MG63 (cell line): Measurements from ENCODE around the gene RCSD1. TPM values are rescaled to one million over a fixed set of nuclear protein-coding genes. Genes with fewer than 3 reads are reported as not detected.
A peak's percentile ranks its signal among the peaks of the same experiment; 100 is the strongest.

Source experiments
- DNase-seq: peaks from one replicate; pipeline ENCODE4 v3.0.0-alpha.2; 2020
- H3K27me3 ChIP-seq: fragments of 250-450 bp; sonication (Bioruptor Pico); 2 replicates; pipeline ENCODE4 v1.5.1; 2020; ENCODE audit warnings: mild to moderate bottlenecking, moderate library complexity
- H3K36me3 ChIP-seq: fragments of 250-450 bp; sonication (Bioruptor Pico); 2 replicates; pipeline ENCODE4 v1.5.1; 2020; ENCODE audit warnings: mild to moderate bottlenecking, moderate library complexity
- H3K4me3 ChIP-seq: fragments of 250-450 bp; sonication (Bioruptor Pico); 2 replicates; pipeline ENCODE4 v1.5.1; 2020; ENCODE audit warnings: mild to moderate bottlenecking, moderate library complexity
- H3K9me3 ChIP-seq: fragments of 250-450 bp; sonication (Bioruptor Pico); 2 replicates; pipeline ENCODE4 v1.5.1; 2020; ENCODE audit warnings: mild to moderate bottlenecking, moderate library complexity
- total RNA-seq: library from RNA; depleted of rRNA; stranded (reverse); fragments of >200 nt; shearing (Covaris generic); gene quantifications from 2 replicates; pipeline ENCODE4 v1.2.3, GENCODE V29; 2014; ENCODE audit warnings: low replicate concordance

RCSD1 gene
- total RNA-seq, 1 experiment from 2014 or later = not detected

DNA sequence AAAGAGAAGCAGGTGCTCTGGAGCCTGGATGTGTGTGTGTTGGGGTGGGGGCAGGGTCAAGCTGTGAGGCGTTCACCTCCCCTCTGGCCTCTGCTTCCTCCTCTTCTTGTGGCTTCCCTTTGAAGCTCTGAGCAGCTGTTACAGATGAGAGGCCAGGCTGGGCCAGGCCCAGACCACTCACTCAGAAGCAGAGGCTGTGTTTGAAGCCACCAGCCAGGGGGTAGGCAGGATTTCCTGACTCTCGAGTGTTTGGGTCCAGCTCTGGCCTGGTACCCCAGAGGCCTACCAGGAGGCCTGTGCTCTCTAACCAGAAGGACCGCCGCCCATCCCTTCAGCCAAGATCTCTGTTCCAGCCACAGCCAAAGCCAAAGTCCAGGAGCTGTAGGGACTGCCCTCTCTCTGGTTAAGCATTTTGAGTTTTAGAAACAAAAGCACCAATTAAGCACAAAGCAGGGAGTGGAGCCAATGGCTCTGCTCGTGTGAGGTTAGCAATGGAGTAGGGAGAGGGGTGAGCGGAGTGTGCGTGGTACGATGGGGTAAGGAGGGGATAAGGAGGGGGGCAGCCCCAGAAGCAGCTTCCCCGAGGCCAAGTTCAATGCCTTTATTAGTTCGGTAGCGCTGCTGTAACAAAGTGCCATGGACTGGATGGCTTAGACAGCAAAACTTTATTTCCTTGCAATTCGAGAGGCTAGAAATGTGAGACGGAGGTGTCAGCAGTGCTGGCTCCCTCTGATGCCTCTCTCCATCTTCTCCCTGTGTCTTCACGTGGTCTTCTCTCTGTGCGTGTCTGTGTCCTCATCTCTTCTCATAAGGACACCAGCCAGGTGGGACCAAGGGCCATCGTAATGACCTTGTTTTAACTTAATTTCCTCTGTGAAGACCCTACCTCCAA lies 20.5 kb downstream of the RCSD1 start:
- Histone ChIP-seq H3K36me3 (no peaks in the 10 kb centered on the region), H3K27me3 (no peaks in the 10 kb centered on the region), H3K9me3 (no peaks in the 10 kb centered on the region), H3K4me3 (no peak overlapping the region)
- no peak for DNase-seq

DNA sequence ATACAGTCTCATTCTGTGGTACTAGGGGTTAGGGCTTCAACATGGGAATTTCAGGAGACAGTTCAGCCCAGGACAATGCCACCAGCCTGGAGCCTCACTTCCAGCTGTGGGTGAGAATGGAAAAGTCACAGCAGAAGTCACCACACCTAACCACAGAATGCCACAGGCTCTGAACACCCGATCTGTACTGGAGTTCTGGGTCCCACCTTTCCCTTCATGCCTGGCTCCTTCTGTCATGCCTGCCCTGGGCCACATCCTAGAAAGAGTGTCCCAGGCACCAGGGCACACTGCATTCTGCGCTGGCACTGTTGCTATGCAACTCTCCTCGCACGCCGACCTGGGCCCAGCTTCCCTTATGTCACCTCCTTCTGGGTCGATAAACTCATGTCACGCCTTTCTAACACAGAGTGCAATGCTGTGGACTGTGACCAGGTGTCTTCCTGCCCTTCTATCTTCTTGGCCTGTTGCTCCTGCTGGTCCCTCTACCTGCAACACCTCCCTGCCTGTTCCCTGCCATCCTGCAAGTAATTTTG lies 21.2 kb downstream of the RCSD1 start:
- no peak overlapping the region for H3K4me3 ChIP-seq
- H3K27me3 ChIP-seq = no peaks in the 10 kb centered on the region
- no peaks in the 10 kb centered on the region for H3K36me3 ChIP-seq
- H3K9me3 ChIP-seq = no peaks in the 10 kb centered on the region
- no peak for DNase-seq

DNA sequence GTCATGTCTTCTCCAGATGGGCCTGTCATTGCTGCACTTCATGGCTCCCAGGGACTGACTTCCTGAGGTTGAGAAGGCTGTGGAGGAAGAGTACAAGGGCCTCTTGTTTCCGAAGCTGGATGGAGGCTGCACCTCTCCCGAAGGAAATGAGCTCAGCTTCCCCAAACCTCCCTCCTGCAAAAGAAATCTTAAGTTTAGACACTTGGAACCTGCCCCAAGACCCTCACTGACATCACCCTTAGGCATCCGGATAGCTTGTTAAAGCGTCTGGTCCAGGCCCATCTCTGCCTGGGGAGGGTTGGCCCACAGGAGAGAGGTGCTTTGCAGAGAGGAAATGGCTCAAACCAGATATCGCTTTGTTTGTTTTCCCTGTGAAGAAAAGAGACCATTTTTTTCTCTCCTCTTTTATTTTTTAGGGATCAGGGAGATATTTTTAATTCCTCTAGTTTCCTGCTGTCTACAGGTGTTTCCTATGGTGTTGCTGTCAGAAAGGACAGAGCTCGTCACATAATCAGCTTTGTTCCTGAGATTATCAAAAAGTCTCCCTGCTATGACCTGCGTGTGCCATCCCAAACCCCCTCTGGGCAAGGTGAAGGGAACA lies 25.0 kb downstream of the RCSD1 start:
- Histone ChIP-seq H3K27me3 (no peaks in the 10 kb centered on the region), H3K9me3 (no peaks in the 10 kb centered on the region), H3K4me3 (no peak overlapping the region), H3K36me3 (no peaks in the 10 kb centered on the region)
- DNase-seq = no peak

DNA sequence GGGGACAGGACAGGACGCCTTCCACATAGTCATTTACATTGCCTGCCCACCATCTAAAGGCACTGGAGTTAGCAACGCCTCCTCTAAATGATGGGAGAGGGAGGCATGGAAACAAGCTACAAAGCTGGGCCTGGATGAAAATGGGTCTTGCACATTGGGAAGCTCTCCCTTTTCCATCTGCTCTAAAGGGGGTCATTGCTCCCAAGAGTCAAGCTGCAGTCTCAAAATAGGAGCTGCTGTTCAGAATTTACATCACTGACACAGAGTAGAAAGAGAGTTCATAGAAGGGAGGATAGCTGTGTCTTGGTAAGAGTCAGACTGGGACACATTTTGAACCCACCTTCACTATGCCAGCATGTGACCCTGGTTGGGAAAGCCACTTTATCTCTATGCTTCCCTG lies 26.6 kb downstream of the RCSD1 start:
- H3K36me3 ChIP-seq = no peaks in the 10 kb centered on the region
- H3K9me3 ChIP-seq = no peaks in the 10 kb centered on the region
- no peak for DNase-seq
- H3K4me3 ChIP-seq = no peak overlapping the region
- no peaks in the 10 kb centered on the region for H3K27me3 ChIP-seq

DNA sequence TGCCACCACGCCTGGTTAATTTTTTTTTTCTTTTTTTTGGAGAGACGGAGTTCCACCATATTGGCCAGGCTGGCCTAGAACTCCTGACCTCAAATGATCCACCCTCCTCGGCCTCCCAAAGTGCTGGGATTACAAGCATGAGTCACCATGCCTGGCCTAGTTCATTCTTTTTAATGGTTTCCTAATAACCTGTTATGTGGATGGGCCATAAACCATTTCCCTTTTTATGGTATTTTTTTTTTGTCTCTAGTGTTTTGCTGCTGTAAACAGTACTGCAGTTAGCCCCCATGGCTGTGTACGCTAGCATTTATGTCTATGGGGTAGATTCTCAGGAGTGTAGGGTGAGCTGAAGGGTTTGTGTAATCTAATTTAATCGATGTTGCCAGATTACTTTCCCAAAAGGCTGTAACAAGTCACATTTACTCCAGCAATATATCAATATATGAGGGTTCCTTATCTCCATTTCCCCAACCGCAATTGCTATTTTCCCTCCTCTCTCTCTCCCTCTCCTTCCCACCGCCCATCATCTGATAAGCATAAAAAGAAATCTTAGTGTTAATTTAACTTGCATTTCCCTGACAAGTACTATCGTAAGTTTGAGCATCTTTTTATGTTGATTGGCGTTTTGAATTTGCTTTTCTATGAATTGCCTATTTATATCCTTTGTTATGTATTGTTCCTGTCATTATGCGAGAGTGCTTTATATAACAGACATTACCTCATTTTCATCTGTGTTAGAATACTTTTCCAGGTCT lies 28.7 kb downstream of the RCSD1 start:
- H3K36me3 ChIP-seq = no peaks in the 10 kb centered on the region
- DNase-seq = peak; percentile 10
- H3K4me3 ChIP-seq = no peak overlapping the region
- H3K9me3 ChIP-seq = no peaks in the 10 kb centered on the region
- no peaks in the 10 kb centered on the region for H3K27me3 ChIP-seq

DNA sequence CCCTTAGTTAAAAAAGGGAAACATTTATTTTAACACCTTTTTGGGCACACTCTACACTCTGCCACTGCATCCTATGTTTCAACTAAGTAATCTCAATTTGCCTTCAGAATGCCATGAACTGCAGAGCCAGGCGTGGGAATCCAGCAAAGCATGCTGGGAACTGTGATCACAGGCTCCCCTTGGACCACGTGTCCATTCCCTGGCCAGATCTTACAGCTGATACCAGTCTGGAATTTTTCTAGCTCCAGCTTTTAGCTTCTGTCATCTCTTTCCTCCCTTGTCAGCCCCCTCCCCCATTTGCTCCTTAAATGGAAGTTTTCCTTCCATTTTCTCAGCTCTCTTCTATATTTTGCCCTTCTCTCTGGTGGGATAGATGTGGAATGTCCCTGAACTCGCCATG lies 29.4 kb downstream of the RCSD1 start:
- Histone ChIP-seq H3K9me3 (no peaks in the 10 kb centered on the region), H3K36me3 (no peaks in the 10 kb centered on the region), H3K27me3 (no peaks in the 10 kb centered on the region), H3K4me3 (no peak overlapping the region)
- DNase-seq = no peak

DNA sequence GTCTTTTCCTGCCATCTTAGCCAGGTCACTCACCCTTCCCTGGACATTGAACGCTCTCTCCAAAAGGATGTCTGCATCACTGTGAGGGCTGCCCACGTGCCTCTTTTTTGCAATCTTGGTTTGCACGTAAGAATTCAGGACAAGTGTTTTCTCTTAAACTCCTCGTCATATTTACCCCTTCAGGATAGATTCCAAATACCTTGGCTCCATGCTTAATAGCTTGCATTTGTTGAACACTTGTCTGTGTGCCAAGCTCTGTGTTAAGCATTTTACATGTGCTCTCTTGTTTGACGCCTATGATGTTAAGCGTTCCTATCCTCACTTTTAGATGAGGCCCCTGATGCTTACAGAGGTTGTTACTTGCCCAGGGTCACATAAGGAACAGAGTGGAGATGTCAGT lies 29.8 kb downstream of the RCSD1 start:
- Histone ChIP-seq H3K27me3 (no peaks in the 10 kb centered on the region), H3K4me3 (no peak overlapping the region), H3K9me3 (no peaks in the 10 kb centered on the region), H3K36me3 (no peaks in the 10 kb centered on the region)
- DNase-seq = no peak

DNA sequence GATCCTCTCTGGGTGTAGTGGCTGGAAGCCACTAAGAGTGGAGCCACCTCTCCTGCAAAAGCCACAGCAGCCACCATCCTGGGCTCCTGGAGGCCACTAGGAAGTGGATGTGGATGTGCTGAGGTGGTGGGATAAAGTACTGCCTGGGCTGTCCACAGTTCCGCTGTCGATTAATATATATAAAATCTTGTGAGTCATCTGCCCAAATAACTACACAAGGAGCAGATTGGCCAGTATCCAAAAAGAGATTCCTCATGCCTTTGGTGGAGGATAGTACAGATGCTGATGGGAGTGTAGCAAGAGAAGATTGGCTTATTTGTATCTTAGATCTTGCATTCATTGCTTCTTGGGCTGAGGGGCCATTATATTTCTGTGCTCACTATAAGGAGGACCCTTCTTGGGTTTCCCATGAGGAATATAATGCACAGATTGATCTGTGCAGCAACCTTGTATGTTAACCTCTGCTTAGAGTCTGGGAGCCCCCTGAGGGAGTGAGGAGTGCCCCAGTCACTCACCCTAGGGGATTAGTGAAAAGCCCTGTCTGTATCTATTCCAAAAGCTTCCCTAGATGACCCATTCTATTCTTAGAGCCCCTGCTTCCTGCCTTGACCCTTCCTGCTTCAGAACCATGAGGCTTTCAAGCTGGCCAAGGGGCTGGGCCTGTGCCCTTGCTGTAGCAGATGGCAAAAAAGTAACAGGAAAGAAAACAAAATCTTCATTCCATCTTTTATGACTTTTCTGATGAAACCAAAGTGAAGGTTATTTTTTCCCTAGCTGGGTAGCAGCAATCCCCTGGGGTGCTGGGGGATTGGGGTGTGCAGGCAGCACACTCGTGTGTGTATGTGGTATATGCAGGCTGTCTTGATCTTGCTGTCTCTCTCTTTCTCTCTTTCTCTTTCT lies 31.7 kb downstream of the RCSD1 start:
- no peaks in the 10 kb centered on the region for H3K36me3 ChIP-seq
- H3K9me3 ChIP-seq = no peaks in the 10 kb centered on the region
- no peak overlapping the region for H3K4me3 ChIP-seq
- DNase-seq = peak; percentile 80
- H3K27me3 ChIP-seq = no peaks in the 10 kb centered on the region

DNA sequence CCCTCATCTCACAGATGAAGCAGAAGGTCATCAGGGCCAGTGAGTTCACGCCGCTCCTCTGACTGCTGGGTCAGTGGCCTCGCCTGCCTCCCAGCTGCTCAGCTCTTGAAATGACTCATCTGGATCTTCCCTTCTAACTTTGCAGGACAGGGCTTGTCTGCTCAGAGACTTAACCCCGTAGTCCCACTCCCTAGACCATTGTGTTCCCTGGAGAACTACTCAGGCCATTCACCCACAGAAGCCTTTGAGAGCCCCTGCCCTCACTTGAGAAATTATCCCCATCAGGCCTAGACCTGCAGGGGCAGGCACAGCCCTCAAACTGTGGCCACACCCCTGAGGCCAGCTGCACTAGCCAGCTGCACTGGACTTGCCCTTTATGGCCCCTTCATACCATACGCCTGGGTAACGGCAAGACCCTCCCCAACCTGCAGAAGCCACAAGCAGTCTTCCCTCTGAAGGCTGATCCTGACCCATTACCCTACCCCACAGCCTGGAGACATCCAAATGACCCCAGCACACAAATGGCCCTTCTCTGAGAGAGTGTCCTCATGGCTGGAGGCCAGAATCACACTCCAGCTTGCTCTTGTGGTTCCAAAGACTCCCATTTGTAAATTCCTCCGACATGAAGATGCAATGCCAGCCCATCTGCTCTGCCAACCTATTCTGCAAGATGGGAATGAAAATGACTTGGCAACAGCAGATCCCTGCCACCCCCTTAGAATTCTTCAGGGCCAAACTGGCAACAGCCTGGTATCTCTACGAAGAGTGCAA lies 33.2 kb downstream of the RCSD1 start:
- Histone ChIP-seq H3K27me3 (no peaks in the 10 kb centered on the region), H3K4me3 (no peak overlapping the region), H3K9me3 (no peaks in the 10 kb centered on the region), H3K36me3 (no peaks in the 10 kb centered on the region)
- peak; percentile 86 for DNase-seq

DNA sequence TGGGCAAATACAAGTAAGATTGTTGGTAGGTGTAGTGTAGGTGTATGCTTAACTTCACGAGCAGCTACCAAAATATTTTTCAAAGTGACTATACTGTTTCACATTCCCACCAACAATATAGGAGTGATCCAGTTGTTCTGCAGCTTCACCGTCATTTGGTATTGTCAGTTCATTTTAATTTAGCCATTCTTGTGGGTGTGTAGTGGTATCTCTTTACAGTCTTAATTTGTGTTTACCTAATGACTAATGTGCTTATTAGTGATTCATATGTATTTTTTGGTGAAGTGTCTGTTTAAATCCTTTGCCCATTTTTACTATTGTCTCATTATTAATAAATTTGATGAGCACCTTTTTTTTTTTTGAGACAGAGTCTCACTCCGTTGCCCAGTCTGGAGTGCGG lies 35.4 kb downstream of the RCSD1 start:
- H3K4me3 ChIP-seq = no peak overlapping the region
- H3K27me3 ChIP-seq = no peaks in the 10 kb centered on the region
- no peaks in the 10 kb centered on the region for H3K9me3 ChIP-seq
- DNase-seq = no peak
- H3K36me3 ChIP-seq = no peaks in the 10 kb centered on the region

DNA sequence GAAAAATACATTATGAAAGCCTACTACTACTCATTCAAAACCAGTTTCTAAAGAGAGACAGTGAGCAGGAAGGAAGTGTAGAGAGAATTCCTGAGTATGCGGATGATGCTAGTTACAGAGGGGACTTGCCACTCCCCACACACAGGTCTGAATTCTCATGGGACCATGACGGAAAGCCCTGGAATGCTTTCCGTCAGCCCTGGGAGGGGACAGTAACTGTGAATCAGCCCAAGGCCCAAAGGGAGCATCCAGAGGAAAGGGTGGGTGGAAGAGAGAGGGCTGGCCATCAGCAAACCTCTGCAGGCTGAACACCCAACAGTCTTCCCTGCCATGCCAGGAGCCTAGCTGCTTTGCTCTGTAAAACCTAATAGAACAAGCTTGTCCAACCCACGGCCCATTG lies 36.4 kb downstream of the RCSD1 start:
- no peaks in the 10 kb centered on the region for H3K9me3 ChIP-seq
- H3K27me3 ChIP-seq = no peaks in the 10 kb centered on the region
- H3K36me3 ChIP-seq = no peaks in the 10 kb centered on the region
- no peak overlapping the region for H3K4me3 ChIP-seq
- DNase-seq = no peak

DNA sequence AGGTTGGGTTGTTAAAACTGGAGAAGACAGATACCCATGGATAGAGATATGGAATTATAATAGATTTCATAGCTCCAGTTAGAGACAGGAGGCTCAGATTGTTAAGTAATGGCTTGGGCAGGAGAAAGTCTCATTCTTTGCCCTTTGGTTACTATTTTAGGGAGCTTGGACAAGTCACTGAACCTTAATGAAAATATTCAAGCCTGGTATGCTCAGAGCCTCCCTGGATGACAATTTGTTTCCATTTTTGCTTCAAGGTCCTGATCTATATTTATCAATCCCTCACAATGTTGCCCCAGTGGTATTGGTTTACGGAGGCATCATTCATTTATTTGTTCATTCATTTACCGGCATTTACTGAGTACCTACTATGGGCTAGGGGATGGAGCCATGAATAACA lies 37.5 kb downstream of the RCSD1 start:
- no peaks in the 10 kb centered on the region for H3K9me3 ChIP-seq
- no peaks in the 10 kb centered on the region for H3K36me3 ChIP-seq
- H3K4me3 ChIP-seq = no peak overlapping the region
- H3K27me3 ChIP-seq = no peaks in the 10 kb centered on the region
- no peak for DNase-seq

DNA sequence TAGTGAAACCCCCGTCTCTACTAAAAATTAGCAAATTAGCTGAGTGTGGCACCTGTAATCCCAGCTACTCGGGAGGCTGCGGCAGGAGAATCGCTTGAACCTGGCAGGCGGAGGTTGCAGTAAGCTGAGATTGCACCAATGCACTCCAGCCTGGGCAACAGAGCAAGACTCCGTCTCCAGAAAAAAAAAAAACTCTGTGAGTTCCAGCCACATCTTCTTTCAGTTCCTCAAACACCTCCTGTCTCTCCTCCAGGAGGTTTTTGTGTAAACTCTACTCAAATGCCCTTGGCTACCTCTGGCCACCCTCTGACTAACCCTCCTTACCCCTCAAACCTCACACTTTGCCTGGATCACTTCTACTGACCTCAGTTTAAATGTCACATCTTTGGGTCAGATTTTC lies 38.1 kb downstream of the RCSD1 start:
- Histone ChIP-seq H3K36me3 (no peaks in the 10 kb centered on the region), H3K4me3 (no peak overlapping the region), H3K9me3 (no peaks in the 10 kb centered on the region), H3K27me3 (no peaks in the 10 kb centered on the region)
- DNase-seq = no peak

DNA sequence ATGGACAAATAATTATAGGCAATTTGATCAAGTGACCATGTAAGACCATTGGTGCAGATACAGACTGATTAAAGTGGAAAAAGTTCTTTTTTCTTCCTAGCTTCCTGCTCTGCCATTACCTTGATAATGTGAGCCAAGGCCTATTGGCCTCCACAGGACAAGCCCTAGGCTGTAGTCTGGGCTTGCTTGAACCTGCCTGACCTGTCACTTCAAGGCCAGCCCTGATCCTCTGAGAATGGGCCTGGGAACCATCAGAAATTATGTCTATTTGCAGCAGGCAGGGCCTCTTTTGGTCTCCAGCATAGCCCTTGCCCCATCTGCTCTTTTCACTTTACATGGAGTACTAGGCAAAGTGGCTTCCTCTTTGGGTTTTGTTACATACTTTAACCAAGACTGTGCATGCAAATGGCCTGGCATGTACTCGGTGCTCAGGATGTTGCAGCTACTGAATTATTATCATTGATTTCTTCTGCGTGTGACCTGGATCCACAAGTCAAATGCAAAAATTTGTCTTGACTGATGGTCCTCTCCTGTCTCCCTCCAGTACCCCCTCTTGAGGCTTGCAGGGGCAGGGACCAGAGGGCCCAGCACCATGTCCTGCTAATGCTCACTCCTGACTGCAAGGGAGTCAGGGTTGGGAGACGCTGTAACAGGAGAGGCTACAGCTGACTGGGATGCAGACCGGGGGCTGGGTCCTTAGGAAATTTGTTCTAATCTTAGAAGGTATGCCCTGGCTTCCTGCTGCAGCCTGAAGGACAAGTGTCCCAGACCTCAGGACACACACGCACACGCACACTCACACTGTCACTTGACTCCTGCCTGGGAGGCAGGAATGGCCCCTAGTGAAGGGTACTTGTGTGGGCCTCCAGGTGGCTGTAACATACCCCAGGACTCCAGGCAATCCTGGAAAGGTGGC lies 39.4 kb downstream of the RCSD1 start:
- DNase-seq = no peak
- Histone ChIP-seq H3K27me3 (no peaks in the 10 kb centered on the region), H3K9me3 (no peaks in the 10 kb centered on the region; the same call in 1 of the 2 replicates), H3K4me3 (no peak overlapping the region), H3K36me3 (no peaks in the 10 kb centered on the region)

DNA sequence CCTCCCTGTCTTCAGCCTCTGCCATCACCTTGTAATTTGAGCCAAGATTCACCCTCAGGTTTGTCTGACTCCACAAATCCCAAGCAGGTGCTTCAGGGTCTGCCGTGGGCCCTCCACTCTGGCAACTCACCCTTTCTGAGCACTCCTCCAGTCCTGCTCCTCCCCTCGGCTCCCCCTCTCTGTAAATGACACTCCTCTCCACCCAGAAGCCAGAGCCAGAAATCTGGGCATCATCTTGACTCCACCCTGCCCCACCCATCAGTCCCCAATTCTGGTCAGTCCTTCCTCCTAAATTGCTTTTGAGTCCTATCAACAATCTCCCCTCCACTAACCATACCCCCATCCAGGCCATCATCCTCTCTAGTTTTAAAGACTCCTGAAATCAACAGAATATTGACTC lies 40.5 kb downstream of the RCSD1 start:
- H3K4me3 ChIP-seq = no peak overlapping the region
- no peaks in the 10 kb centered on the region; the same call in 1 of the 2 replicates for H3K9me3 ChIP-seq
- DNase-seq = no peak
- H3K36me3 ChIP-seq = no peaks in the 10 kb centered on the region
- H3K27me3 ChIP-seq = no peaks in the 10 kb centered on the region
